HG02678 (cell line): ENCODE results near the gene OR1K1.
"Not testable (repeated sequence)": the region's sequence is repeated elsewhere in the genome, so short reads cannot be mapped to it uniquely, and the experiment has no call there.

Experiments used
- ATAC-seq: cut with Tn5 transposase; IDR thresholded peaks from one replicate; pipeline ENCODE4 v1.9.1; 2021; ENCODE audit warnings: mild to moderate bottlenecking, moderate library complexity; ENCODE audit not compliant: unreplicated experiment

Gene OR1K1

GRCh38 chr9:122810306-122810946 lies 10.5 kb downstream of the OR1K1 start:
- peak; percentile 75 for ATAC-seq

GRCh38 chr9:122812736-122813135 lies 12.8 kb downstream of the OR1K1 start:
- ATAC-seq, result no peak

GRCh38 chr9:122814545-122814944 lies 14.6 kb downstream of the OR1K1 start:
- ATAC-seq, result no peak

DNA sequence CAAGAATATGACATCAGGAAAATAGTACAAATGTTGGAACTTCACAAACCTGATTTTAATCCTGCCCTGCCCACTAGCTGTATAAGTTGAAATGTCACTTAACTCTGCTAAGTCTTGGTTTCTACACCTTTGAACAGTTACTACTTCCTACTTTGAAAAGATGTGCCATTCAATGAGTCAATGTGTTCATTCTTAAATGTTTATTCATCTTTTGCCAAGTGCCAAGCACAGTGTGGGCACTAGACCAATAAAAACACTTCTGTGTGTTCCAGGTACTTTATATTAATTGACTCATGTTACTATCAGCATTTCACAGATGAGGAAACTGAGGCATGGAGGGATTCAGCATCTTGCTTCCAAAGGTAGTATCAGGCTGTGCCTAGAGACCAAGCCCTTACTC lies 15.6 kb downstream of the OR1K1 start:
- no peak for ATAC-seq

GRCh38 chr9:122816163-122816867 lies 16.4 kb downstream of the OR1K1 start:
- peak; percentile 71 for ATAC-seq

DNA sequence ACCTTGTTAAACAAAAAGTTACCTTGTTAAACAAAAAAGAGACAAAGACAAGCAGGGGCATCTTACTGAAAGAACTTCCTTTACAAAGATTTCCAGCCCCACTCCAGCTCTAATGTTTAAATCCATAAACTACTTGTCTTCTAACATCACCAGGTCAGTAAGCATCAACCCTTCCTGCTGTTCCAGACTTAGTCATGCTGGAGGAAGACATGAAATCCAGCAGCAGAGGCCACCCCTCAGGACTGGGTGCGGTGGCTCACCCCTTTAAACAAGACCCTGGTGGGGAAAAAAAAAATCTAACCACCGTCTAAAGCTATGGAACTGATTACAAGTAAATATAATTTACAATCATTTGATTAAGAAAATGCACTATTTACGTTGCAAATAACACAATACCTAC lies 19.4 kb downstream of the OR1K1 start:
- no peak for ATAC-seq

DNA sequence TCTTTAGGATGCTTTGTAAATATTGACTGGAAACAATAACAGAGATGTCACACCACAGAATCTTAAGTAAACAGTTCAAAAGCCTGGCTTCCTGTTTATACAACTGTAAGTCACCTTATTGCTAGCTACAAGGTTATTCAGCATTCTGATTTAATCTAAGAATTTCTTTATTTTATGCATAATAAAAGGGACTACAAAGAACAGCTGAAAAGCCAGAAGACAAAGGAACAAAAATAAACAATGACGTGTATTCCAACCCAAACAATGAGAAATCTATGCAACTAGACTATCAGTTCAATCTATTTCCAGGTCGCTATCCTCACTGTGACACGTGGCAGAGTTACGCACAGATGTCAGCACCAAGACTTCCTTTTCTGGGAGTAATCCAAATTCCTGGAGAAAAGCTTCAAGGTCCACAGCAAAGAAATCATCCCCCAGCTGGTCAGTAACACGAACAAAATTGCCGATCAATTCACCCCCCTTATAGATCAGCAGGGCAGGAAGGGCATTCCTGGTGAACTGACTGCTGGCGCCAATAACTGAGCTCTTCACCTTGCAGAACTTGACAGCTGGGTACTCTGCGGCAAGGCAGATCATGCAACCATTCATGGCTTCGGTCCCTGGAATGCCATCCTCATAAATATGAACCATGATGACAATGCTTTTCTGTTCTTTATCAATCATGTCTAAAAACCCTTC lies 20.0 kb downstream of the OR1K1 start:
- no peak for ATAC-seq

- ATAC-seq, result no peak
Measured at GRCh38 chr9:122820490-122820845, 20.5 kb downstream of the OR1K1 start.

- no peak for ATAC-seq
Measured at GRCh38 chr9:122821278-122821943, 21.5 kb downstream of the OR1K1 start.

DNA sequence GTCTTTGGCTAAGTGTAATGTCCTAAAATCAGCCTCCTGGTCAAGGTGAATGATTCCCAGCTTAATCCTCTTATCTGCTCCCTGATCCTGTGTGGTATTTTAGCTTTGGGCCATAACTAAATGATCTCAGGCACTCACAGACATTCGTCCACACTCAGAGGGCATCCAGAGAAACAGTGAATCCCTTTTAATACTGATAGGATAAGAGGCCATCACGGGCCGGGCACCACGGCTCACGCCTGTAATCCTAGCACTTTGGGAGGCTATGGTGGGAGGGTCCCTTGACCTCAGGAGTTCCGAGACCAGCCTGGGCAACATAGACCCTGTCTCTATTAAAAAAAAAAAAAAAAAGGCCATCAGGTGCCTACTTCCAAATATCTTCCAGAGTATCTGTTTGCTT lies 22.1 kb downstream of the OR1K1 start:
- ATAC-seq, result no peak

GRCh38 chr9:122822938-122823337 lies 23.0 kb downstream of the OR1K1 start:
- ATAC-seq, result no peak

DNA sequence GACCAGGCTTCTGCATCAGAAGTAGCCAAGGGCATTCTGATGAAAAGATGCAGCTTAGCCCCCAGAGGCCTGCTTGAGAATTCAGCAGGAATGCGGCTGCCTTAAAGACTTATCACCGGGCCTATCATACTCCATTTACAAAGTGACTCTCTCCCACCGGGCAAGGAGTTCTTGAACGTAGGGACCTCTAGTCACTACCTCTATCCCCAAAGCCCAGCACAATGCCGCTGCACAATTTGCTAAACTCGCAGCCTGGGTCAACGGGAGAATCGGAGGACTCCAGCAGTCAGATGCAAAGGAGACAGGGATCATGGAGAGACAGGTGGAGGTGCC lies 27.8 kb downstream of the OR1K1 start:
- ATAC-seq, result peak; percentile 23

GRCh38 chr9:122828965-122829284 lies 29.0 kb downstream of the OR1K1 start:
- not testable (repeated sequence) for ATAC-seq

DNA sequence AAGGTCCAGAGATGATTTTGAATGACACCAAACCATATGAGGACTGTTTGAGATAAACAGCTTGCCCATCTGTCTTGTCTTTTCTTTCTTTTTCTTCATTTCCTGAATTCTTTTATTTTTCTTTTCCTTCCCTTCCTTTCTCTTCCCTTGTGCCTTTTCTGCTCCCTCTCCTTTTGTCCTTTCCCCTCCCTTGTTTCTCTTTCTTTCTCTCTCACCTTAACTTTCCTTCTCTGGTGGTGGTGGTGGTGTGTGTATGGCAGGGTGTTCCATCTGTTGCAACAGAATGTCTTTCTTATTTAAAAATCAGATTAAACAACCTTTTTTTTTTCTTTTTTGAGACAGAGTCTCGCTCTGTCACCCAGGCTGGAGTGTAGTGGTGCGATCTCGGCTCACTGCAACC lies 32.3 kb downstream of the OR1K1 start:
- no peak for ATAC-seq

GRCh38 chr9:122835313-122835731 lies 35.4 kb downstream of the OR1K1 start:
- no peak for ATAC-seq

GRCh38 chr9:122837266-122837850 lies 37.4 kb downstream of the OR1K1 start:
- ATAC-seq, result no peak

- not testable (repeated sequence) for ATAC-seq
Measured at GRCh38 chr9:122838441-122838840, 38.5 kb downstream of the OR1K1 start.

DNA sequence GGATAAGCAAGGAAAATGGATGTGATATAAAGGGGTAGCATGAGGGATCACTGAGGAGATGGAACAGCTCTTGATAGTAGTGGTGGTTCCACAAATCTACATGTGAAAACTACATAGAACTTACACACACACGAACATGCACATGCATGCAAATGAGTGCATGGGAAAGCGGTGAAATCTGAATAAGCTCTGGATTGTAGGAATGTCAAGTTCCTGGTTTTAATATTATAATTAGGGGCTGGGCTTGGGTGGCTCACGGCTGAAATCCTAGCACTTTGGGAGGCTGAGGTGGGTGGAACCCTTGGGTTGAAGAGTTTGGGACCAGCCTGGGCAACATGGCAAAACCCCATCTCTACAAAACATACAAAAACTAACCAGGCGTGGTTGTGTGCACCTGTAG lies 41.6 kb downstream of the OR1K1 start:
- no peak for ATAC-seq

- ATAC-seq, result no peak
Measured at GRCh38 chr9:122844137-122844536, 44.2 kb downstream of the OR1K1 start.

- no peak for ATAC-seq
Measured at GRCh38 chr9:122845116-122845515, 45.2 kb downstream of the OR1K1 start.

- no peak for ATAC-seq
Measured at GRCh38 chr9:122846371-122846940, 46.5 kb downstream of the OR1K1 start.
